ENCODE data around the gene RNF175.
"Not testable (repeated sequence)": the region's sequence is repeated elsewhere in the genome, so short reads cannot be mapped to it uniquely, and the experiment has no call there.

RNF175 gene

DNA sequence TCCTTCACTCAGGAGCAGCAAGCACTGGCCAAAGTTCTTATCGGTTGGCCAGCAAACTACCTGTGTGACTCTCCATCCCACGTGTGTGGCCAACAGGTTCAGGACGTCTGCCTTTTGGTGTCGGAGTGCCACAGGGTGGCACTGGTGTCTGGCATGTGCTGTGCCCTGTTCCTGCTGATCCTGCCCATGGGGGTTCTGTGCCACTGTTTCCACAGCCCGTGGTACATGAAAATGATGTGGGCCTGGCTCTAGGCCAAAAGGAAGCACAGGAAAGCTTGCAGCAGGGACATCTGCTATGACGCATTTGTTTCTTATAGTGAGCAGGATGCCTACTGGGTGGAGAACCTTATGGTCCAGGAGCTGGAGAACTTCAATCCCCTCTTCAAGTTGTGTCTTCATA, 80.3 kb downstream of the RNF175 start:
- DNase-seq (ENCODE audit: low spot score) = no peak

GRCh38 chr4:153676984-153677383, 82.8 kb downstream of the RNF175 start:
- DNase-seq (ENCODE audit: low spot score) = no peak

DNA sequence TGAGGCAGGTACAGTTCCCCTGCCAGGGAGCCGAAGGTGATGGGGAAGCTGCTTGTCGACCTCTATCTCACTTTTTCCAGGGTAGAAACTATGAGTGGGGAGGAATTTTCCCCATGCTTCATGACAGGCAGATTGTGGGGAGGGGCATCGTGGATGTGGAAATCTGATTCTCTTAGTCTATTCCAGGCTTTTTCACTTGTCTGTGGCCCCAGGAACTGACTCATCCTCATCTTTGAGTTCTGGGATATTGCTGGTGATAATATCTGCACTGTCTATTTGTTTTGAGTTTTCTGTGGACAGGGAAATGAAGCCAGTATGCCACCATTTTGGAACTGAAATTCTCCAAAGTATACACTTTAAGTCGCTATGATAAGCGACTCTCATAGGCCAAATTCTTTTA, 83.3 kb downstream of the RNF175 start:
- DNase-seq (ENCODE audit: low spot score) = no peak

DNA sequence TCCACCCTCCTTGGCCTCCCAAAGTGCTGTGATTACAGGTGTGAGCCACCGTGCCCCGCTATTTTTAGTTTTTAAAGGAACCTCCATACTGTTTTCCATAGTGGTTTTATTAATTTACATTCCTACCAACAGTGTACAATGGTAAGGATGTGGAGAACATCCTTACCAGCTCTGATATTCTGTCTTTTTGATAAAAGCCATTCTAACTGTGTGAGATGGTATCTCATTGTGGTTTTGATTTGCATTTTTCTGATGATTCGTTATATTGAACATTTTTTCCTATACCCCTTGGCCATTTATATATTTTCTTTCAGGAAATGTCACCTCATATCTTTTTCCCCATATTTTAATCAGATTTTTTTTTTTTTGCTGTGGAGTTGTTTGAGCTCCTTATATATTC, 90.0 kb downstream of the RNF175 start:
- DNase-seq (ENCODE audit: low spot score) = no peak

- no peak for DNase-seq (ENCODE audit: low spot score)
These were observed 91.2 kb downstream of the RNF175 start for GRCh38 chr4:153668647-153669046.

GRCh38 chr4:153666505-153666904, 93.3 kb downstream of the RNF175 start:
- DNase-seq (ENCODE audit: low spot score) = not testable (repeated sequence)

GRCh38 chr4:153663667-153664066, 96.2 kb downstream of the RNF175 start:
- DNase-seq (ENCODE audit: low spot score) = no peak

GRCh38 chr4:153661908-153662307, 97.9 kb downstream of the RNF175 start:
- no peak for DNase-seq (ENCODE audit: low spot score)

DNA sequence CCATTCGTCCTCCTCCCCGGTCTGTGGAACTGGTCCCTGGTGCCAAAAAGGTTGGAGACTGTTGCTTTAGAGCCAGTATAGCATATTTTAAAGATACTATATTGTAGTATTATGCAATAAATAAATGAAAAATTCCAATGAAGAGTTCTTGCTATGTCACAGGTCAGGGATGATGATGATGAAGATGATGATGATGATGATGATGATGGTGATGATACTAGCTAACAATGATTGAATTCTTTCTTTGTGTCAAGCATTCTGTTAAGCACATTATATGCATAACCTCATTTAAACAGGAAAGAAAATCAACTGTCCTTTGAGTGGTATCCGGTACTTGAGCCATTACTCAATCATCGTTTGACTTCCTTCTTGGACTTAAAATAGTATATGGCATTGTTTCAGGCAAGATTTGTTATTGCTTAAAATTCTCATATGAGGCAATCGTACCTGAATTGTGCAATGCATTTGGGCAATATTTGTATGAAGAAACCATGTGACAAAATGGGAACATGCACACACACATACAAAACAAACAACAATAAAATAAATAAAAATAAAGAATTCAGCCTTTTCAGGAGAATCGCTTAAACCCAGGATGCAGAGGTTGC, 98.5 kb downstream of the RNF175 start:
- DNase-seq (ENCODE audit: low spot score) = no peak
